Lung microvascular endothelial cell (primary cell): Measurements from ENCODE around the gene SLC35B2. TPM values are rescaled to one million over a fixed set of nuclear protein-coding genes. Genes with fewer than 3 reads are reported as not detected.
A peak's percentile ranks its signal among the peaks of the same experiment; 100 is the strongest.
"Not testable (repeated sequence)": the region's sequence is repeated elsewhere in the genome, so short reads cannot be mapped to it uniquely, and the experiment has no call there.

Source experiments
- DNase-seq, 2 donors: peaks; one replicate each; pipeline versions ENCODE4 v3.0.0 to v3.0.0-alpha.2; 2010; ENCODE audit warnings: low read depth in 2 of 2
- total RNA-seq: library from RNA; depleted of rRNA; stranded (reverse); fragments of >200 nt; gene quantifications from 2 replicates; pipeline ENCODE4 v1.2.1, GENCODE V29; 2014

Gene SLC35B2
- total RNA-seq, 1 donor from 2014 or later, result 40.3 TPM

GRCh38 chr6:44235891-44236516 is 21.3 kb downstream of the SLC35B2 start:
- DNase-seq, result no peak

- DNase-seq, result no peak
Measured at GRCh38 chr6:44235269-44235668, 22.1 kb downstream of the SLC35B2 start.

- DNase-seq, result peak; percentile 81 to 83
Measured at GRCh38 chr6:44234101-44235025, 23.0 kb downstream of the SLC35B2 start.

GRCh38 chr6:44233567-44234100 is 23.7 kb downstream of the SLC35B2 start:
- no peak for DNase-seq

- DNase-seq, result no peak
Measured at GRCh38 chr6:44232676-44233566, 24.4 kb downstream of the SLC35B2 start.

GRCh38 chr6:44231426-44231825 is 25.9 kb downstream of the SLC35B2 start:
- not testable (repeated sequence) for DNase-seq

GRCh38 chr6:44230034-44230675 is 27.2 kb downstream of the SLC35B2 start:
- no peak for DNase-seq

- no peak for DNase-seq
Measured at GRCh38 chr6:44229376-44230033, 27.8 kb downstream of the SLC35B2 start.

GRCh38 chr6:44228836-44229235 is 28.5 kb downstream of the SLC35B2 start:
- no peak for DNase-seq

- no peak for DNase-seq
Measured at GRCh38 chr6:44228433-44228832, 28.9 kb downstream of the SLC35B2 start.

- DNase-seq, result no peak
Measured at GRCh38 chr6:44228031-44228430, 29.3 kb downstream of the SLC35B2 start.

GRCh38 chr6:44227148-44227793 is 30.1 kb downstream of the SLC35B2 start:
- no peak for DNase-seq

- DNase-seq, result no peak
Measured at GRCh38 chr6:44226368-44227147, 30.8 kb downstream of the SLC35B2 start.

GRCh38 chr6:44225579-44226325 is 31.6 kb downstream of the SLC35B2 start:
- no peak for DNase-seq

GRCh38 chr6:44224965-44225305 is 32.4 kb downstream of the SLC35B2 start:
- DNase-seq, result no peak

- DNase-seq, result peak in 1 of 2 donors; percentile 52
Measured at GRCh38 chr6:44224029-44224964, 33.0 kb downstream of the SLC35B2 start.

- peak; percentile 71 to 73 for DNase-seq
Measured at GRCh38 chr6:44223319-44224028, 33.9 kb downstream of the SLC35B2 start, which contains the start of gene SLC29A1. Gene SLC29A1 (plus strand): TSS chr6:44223595. CDS start chr6:44227314, 3,719 bp downstream.
